ENCODE results near the gene NPHS1. TPM values are rescaled to one million over a fixed set of nuclear protein-coding genes. Genes with fewer than 3 reads are reported as not detected.

The NPHS1 gene
- polyA plus RNA-seq, 3 donors: not detected

GRCh38 chr19:35793381-35794165 is 58.7 kb downstream of the NPHS1 start:
- H2AFZ ChIP-seq (ENCODE audit: insufficient read depth, low read depth, low read length, poor library complexity, severe bottlenecking): no peak overlapping the region
- peak overlapping the region in 1 of 7 donors; percentile 26 for H3K27ac Mint-ChIP-seq
- intact Hi-C loops (cut with micrococcal nuclease): no loop called here
- no peaks in the 10 kb centered on the region for H3K4me1 ChIP-seq (ENCODE audit: control insufficient read depth in 1 of 2, insufficient read depth in 2 of 2, low read length in 2 of 2)
- H3K36me3 Mint-ChIP-seq: no peaks in the 10 kb centered on the region
- H3K27ac ChIP-seq (ENCODE audit: low read depth in 1 of 2, low read length in 2 of 2): no peak overlapping the region
- no peak overlapping the region for H3K4me2 ChIP-seq (replicated peaks; ENCODE audit: extremely low read depth, low read length, poor library complexity, severe bottlenecking)
- peaks cover 2 to 22% of the 10 kb centered on the region in 2 donors for H3K27me3 ChIP-seq (ENCODE audit: control insufficient read depth in 2 of 2, insufficient read depth in 2 of 2, low read length in 2 of 2)
- WGBS (ENCODE audit: insufficient coverage): 77% methylated on average over 4 of the region's 7 CpGs
- H3K9me3 ChIP-seq (replicated peaks in 1 of 2; ENCODE audit: control insufficient read depth in 1 of 2, insufficient read depth in 1 of 2, low read length in 2 of 2): no peaks in the 10 kb centered on the region
- H3K27me3 Mint-ChIP-seq (ENCODE audit: low read depth in 3 of 3): peaks cover 34 to 42% (median 35%) of the 10 kb centered on the region in 3 donors
- no peaks in the 10 kb centered on the region for H4K20me1 ChIP-seq (ENCODE audit: insufficient read depth, low read length)
- H3K79me2 ChIP-seq (ENCODE audit: insufficient read depth, low read length): no peaks in the 10 kb centered on the region
- no peak overlapping the region for H3K4me3 Mint-ChIP-seq
- DNase-seq: no peak
- peaks cover 4% of the 10 kb centered on the region for H3K4me1 Mint-ChIP-seq
- H3K9ac ChIP-seq (ENCODE audit: insufficient read depth, low read length, poor library complexity, severe bottlenecking): no peak overlapping the region
- TF ChIP-seq CTCF (IDR thresholded peaks at IDR 0.05): no peak
- H3K9me3 Mint-ChIP-seq: peaks cover 0 to 6% (median 0%) of the 10 kb centered on the region in 7 donors
- no peak overlapping the region for H3K4me3 ChIP-seq (replicated peaks in 1 of 3; ENCODE audit: low read depth in 2 of 3, low read length in 3 of 3)
- no peaks in the 10 kb centered on the region for H3K36me3 ChIP-seq (replicated peaks in 1 of 2; ENCODE audit: control insufficient read depth in 1 of 2, insufficient read depth in 2 of 2, low read length in 2 of 2)

GRCh38 chr19:35792888-35793287 is 59.4 kb downstream of the NPHS1 start:
- H3K27ac ChIP-seq (ENCODE audit: low read depth in 1 of 2, low read length in 2 of 2): no peak overlapping the region
- peaks cover 2 to 17% of the 10 kb centered on the region in 2 donors for H3K27me3 ChIP-seq (ENCODE audit: control insufficient read depth in 2 of 2, insufficient read depth in 2 of 2, low read length in 2 of 2)
- H3K4me2 ChIP-seq (replicated peaks; ENCODE audit: extremely low read depth, low read length, poor library complexity, severe bottlenecking): no peak overlapping the region
- H3K4me1 ChIP-seq (ENCODE audit: control insufficient read depth in 1 of 2, insufficient read depth in 2 of 2, low read length in 2 of 2): no peaks in the 10 kb centered on the region
- intact Hi-C loops (cut with micrococcal nuclease): no loop called here
- no peaks in the 10 kb centered on the region for H4K20me1 ChIP-seq (ENCODE audit: insufficient read depth, low read length)
- no peak overlapping the region for H3K4me3 Mint-ChIP-seq
- peaks cover 0 to 6% (median 0%) of the 10 kb centered on the region in 7 donors for H3K9me3 Mint-ChIP-seq
- no peaks in the 10 kb centered on the region for H3K9me3 ChIP-seq (replicated peaks in 1 of 2; ENCODE audit: control insufficient read depth in 1 of 2, insufficient read depth in 1 of 2, low read length in 2 of 2)
- H3K36me3 ChIP-seq (replicated peaks in 1 of 2; ENCODE audit: control insufficient read depth in 1 of 2, insufficient read depth in 2 of 2, low read length in 2 of 2): no peaks in the 10 kb centered on the region
- H3K36me3 Mint-ChIP-seq: peaks cover 0 to under 1% of the 10 kb centered on the region in 2 donors
- no peak for TF ChIP-seq CTCF (IDR thresholded peaks at IDR 0.05)
- peak overlapping the region in 1 of 7 donors; percentile 26 for H3K27ac Mint-ChIP-seq
- peaks cover 4% of the 10 kb centered on the region for H3K4me1 Mint-ChIP-seq
- 89% methylated on average over 8 of the region's 8 CpGs for WGBS (ENCODE audit: insufficient coverage)
- DNase-seq: no peak
- peaks cover 28 to 36% (median 28%) of the 10 kb centered on the region in 3 donors for H3K27me3 Mint-ChIP-seq (ENCODE audit: low read depth in 3 of 3)
- no peak overlapping the region for H3K9ac ChIP-seq (ENCODE audit: insufficient read depth, low read length, poor library complexity, severe bottlenecking)
- H3K4me3 ChIP-seq (replicated peaks in 1 of 3; ENCODE audit: low read depth in 2 of 3, low read length in 3 of 3): no peak overlapping the region
- H2AFZ ChIP-seq (ENCODE audit: insufficient read depth, low read depth, low read length, poor library complexity, severe bottlenecking): no peak overlapping the region
- H3K79me2 ChIP-seq (ENCODE audit: insufficient read depth, low read length): no peaks in the 10 kb centered on the region
